H1 (cell line): Measurements from ENCODE around the gene SLC19A1. TPM values are rescaled to one million over a fixed set of nuclear protein-coding genes. Genes with fewer than 3 reads are reported as not detected.
A peak's percentile ranks its signal among the peaks of the same experiment; 100 is the strongest.

Experiments
- CTCF ChIA-PET: fragments of 300-600 bp; sonication (Branson Sonifier 250); formaldehyde crosslinking; loops from one replicate; lab custom pipeline; 2021; ENCODE audit not compliant: partially characterized antibody; lab: Charles Lee
- POLR2A ChIA-PET: fragments of 300-600 bp; sonication (Branson Sonifier 250); formaldehyde crosslinking; loops from one replicate; lab custom pipeline; 2021; ENCODE audit warnings: inconsistent platforms; ENCODE audit not compliant: partially characterized antibody; lab: Charles Lee
- DNase-seq, 2 experiments: peaks; one replicate each; pipeline versions ENCODE4 v3.0.0 to v3.0.0-alpha.2; 2010 to 2022; ENCODE audit warnings: low spot score in 2 of 2, low read depth in 1 of 2, mixed read lengths in 1 of 2
- FAIRE-seq: peaks from 2 replicates; lab custom pipeline; 2011; peaks lifted over from hg19 to GRCh38; lab: Jason Lieb, UNC
- H2AFZ ChIP-seq: 2 replicates; pipeline ENCODE4 v1.8.1; 2012; ENCODE audit warnings: low read length, inconsistent platforms
- H2AK5ac ChIP-seq: 2 replicates; pipeline ENCODE4 v1.6.1; 2013; ENCODE audit warnings: low read depth, low read length
- H2BK120ac ChIP-seq: replicated peaks from 2 replicates; pipeline ENCODE3; 2013; ENCODE audit warnings: low read depth, low read length, inconsistent platforms
- H2BK12ac ChIP-seq: 2 replicates; pipeline ENCODE4 v1.6.1; 2013; ENCODE audit warnings: low read depth, low read length
- H2BK15ac ChIP-seq: 2 replicates; pipeline ENCODE4 v1.6.1; 2013; ENCODE audit warnings: low read length
- H2BK20ac ChIP-seq: 2 replicates; pipeline ENCODE4 v1.6.1; 2013; ENCODE audit warnings: low read length
- H2BK5ac ChIP-seq: 2 replicates; pipeline ENCODE4 v1.6.1; 2013; ENCODE audit warnings: low read depth, low read length
- H3K14ac ChIP-seq: 2 replicates; pipeline ENCODE4 v1.6.1; 2013; ENCODE audit warnings: inconsistent platforms; ENCODE audit not compliant: insufficient read length
- H3K18ac ChIP-seq: 2 replicates; pipeline ENCODE4 v1.6.1; 2013; ENCODE audit warnings: low read length; ENCODE audit errors: extremely low read depth
- H3K23ac ChIP-seq: 2 replicates; pipeline ENCODE4 v1.6.1; 2013; ENCODE audit warnings: inconsistent platforms; ENCODE audit not compliant: insufficient read length
- H3K23me2 ChIP-seq: 2 replicates; pipeline ENCODE4 v1.6.1; 2013; ENCODE audit warnings: low read depth, low read length
- H3K27ac ChIP-seq: 2 replicates; pipeline ENCODE4 v1.6.1; 2011; ENCODE audit warnings: low read depth, low read length, inconsistent platforms
- H3K27me3 ChIP-seq, 4 experiments: replicated peaks in 1 of 4; 1 replicate in 1 of 4; 2 replicates in 3 of 4; pipeline versions ENCODE4 v1.6.1 to v1.8.1; 2011 to 2013; ENCODE audit warnings: low read length in 3 of 4, mild to moderate bottlenecking in 3 of 4, inconsistent platforms in 2 of 4, mixed read lengths in 2 of 4, moderate library complexity in 1 of 4; ENCODE audit not compliant: control insufficient read depth in 3 of 4, insufficient read depth in 3 of 4; ENCODE audit errors: extremely low read depth in 1 of 4
- H3K36me3 ChIP-seq, 4 experiments: 2 replicates each; pipeline versions ENCODE4 v1.6.1 to v1.8.1; 2011 to 2013; ENCODE audit warnings: mild to moderate bottlenecking in 4 of 4, low read length in 3 of 4, moderate library complexity in 2 of 4, control low read depth in 1 of 4, inconsistent platforms in 1 of 4; ENCODE audit not compliant: insufficient read depth in 4 of 4, control insufficient read depth in 2 of 4
- H3K4ac ChIP-seq: replicated peaks from 2 replicates; pipeline ENCODE3; 2013; ENCODE audit warnings: low read length, low read depth, mixed read lengths, inconsistent platforms; ENCODE audit not compliant: insufficient read length
- H3K4me1 ChIP-seq, 4 experiments: replicated peaks in 1 of 4; 1 replicate in 1 of 4; 2 replicates in 3 of 4; pipeline versions ENCODE4 v1.6.1 to v1.8.1; 2011 to 2013; ENCODE audit warnings: low read length in 3 of 4, inconsistent platforms in 2 of 4, mixed read lengths in 1 of 4; ENCODE audit not compliant: insufficient read depth in 4 of 4, control insufficient read depth in 3 of 4
- H3K4me2 ChIP-seq, 2 experiments: 2 replicates each; pipeline versions ENCODE4 v1.6.1 to v1.8.1; 2011 to 2013; ENCODE audit warnings: low read depth in 2 of 2, low read length in 2 of 2, control low read depth in 1 of 2, inconsistent platforms in 1 of 2, mild to moderate bottlenecking in 1 of 2; ENCODE audit not compliant: insufficient read depth in 1 of 2
- H3K4me3 ChIP-seq, 4 experiments: fragments of 200-600, 300-600 bp in 1 of 4; sonication (generic), shearing (Covaris generic), sonication (Bioruptor Twin) in 1 of 4; 2 replicates each; pipeline versions ENCODE4 v1.5.1 to v1.8.1; 2011 to 2016; ENCODE audit warnings: low read length in 4 of 4, low read depth in 3 of 4, control low read depth in 2 of 4, inconsistent platforms in 2 of 4, mild to moderate bottlenecking in 2 of 4, mixed read lengths in 1 of 4, moderate library complexity in 1 of 4; ENCODE audit not compliant: insufficient read depth in 2 of 4; ENCODE audit errors: extremely low read depth in 1 of 4
- H3K56ac ChIP-seq: replicated peaks from 2 replicates; pipeline ENCODE3; 2013; ENCODE audit warnings: low read depth, mild to moderate bottlenecking, mixed read lengths, low read length, inconsistent platforms; ENCODE audit not compliant: insufficient read length
- H3K79me1 ChIP-seq: 2 replicates; pipeline ENCODE4 v1.6.1; 2013; ENCODE audit warnings: low read depth, low read length, control low read depth
- H3K79me2 ChIP-seq, 2 experiments: 2 replicates each; pipeline versions ENCODE4 v1.6.1 to v1.8.1; 2012 to 2013; ENCODE audit warnings: low read length in 2 of 2, mild to moderate bottlenecking in 2 of 2, inconsistent platforms in 1 of 2; ENCODE audit not compliant: insufficient read depth in 2 of 2, control insufficient read depth in 1 of 2
- H3K9ac ChIP-seq, 4 experiments: replicated peaks in 1 of 4; 1 replicate in 1 of 4; 2 replicates in 3 of 4; pipeline versions ENCODE4 v1.6.1 to v1.8.1; 2011 to 2013; ENCODE audit warnings: low read depth in 3 of 4, low read length in 3 of 4, control low read depth in 2 of 4, mild to moderate bottlenecking in 2 of 4, moderate library complexity in 2 of 4, inconsistent platforms in 1 of 4; ENCODE audit errors: extremely low read depth in 1 of 4
- H3K9me3 ChIP-seq, 2 experiments: 2 replicates each; pipeline versions ENCODE4 v1.6.1 to v1.8.1; 2012 to 2013; ENCODE audit warnings: mild to moderate bottlenecking in 2 of 2, moderate library complexity in 2 of 2, control low read depth in 1 of 2, inconsistent platforms in 1 of 2, low read depth in 1 of 2, low read length in 1 of 2, mixed read lengths in 1 of 2; ENCODE audit not compliant: insufficient read depth in 2 of 2
- H4K20me1 ChIP-seq, 2 experiments: replicated peaks in 1 of 2; 2 replicates each; pipeline versions ENCODE3 to v1.8.1; 2011 to 2013; ENCODE audit warnings: inconsistent platforms in 2 of 2, low read length in 2 of 2, mild to moderate bottlenecking in 1 of 2; ENCODE audit not compliant: insufficient read depth in 2 of 2, control insufficient read depth in 1 of 2
- H4K5ac ChIP-seq: 2 replicates; pipeline ENCODE4 v1.6.1; 2013; ENCODE audit warnings: low read length, low read depth, mixed read lengths, inconsistent platforms; ENCODE audit not compliant: insufficient read length
- H4K8ac ChIP-seq: 2 replicates; pipeline ENCODE4 v1.8.0; 2013; ENCODE audit warnings: mild to moderate bottlenecking, moderate library complexity, low read length, inconsistent platforms; ENCODE audit not compliant: insufficient read depth; ENCODE audit errors: extremely low read depth
- H4K91ac ChIP-seq: replicated peaks from 2 replicates; pipeline ENCODE3; 2013; ENCODE audit warnings: low read length, mixed read lengths, inconsistent platforms; ENCODE audit not compliant: insufficient read length
- BACH1 ChIP-seq: IDR thresholded peaks from 2 replicates; pipeline ENCODE4 v1.6.1; 2012; ENCODE audit warnings: low read length, improper control_type of control experiment
- CBX5 ChIP-seq: fragments of 300-800, 300-1000 bp; sonication (generic); IDR thresholded peaks from 2 replicates; pipeline ENCODE4 v1.7.1; 2016; ENCODE audit warnings: antibody characterized with exemption, low read length, low read depth
- EZH2 ChIP-seq: fragments of 200-600 bp; sonication (generic); IDR thresholded peaks from 2 replicates; pipeline ENCODE4 v1.7.1; 2012; ENCODE audit warnings: low read depth, mild to moderate bottlenecking, moderate library complexity, low read length, inconsistent platforms; ENCODE audit not compliant: severe bottlenecking
- GABPA ChIP-seq: IDR thresholded peaks from 2 replicates; pipeline ENCODE4 v1.6.1; 2011; ENCODE audit warnings: mild to moderate bottlenecking, low read length, moderate library complexity, borderline replicate concordance; ENCODE audit not compliant: insufficient read depth
- HDAC2 ChIP-seq, 2 experiments: fragments of 300-600 bp in 1 of 2; sonication (generic) in 1 of 2; IDR thresholded peaks; 2 replicates each; pipeline ENCODE4 v1.6.1; 2011 to 2012; ENCODE audit warnings: low read depth in 2 of 2, low read length in 2 of 2, mild to moderate bottlenecking in 2 of 2, moderate library complexity in 2 of 2, borderline replicate concordance in 1 of 2, inconsistent platforms in 1 of 2
- KDM1A ChIP-seq: fragments of 200-600, 300-600 bp; sonication (generic); IDR thresholded peaks from 2 replicates; pipeline ENCODE4 v1.7.1; 2016; ENCODE audit warnings: mild to moderate bottlenecking, low read length, borderline replicate concordance
- POLR2A ChIP-seq, 2 experiments: IDR thresholded peaks; 1 replicate in 1 of 2; 2 replicates in 1 of 2; pipeline ENCODE4 v1.6.1; 2011; ENCODE audit warnings: low read depth in 2 of 2, low read length in 2 of 2, mild to moderate bottlenecking in 2 of 2; ENCODE audit errors: control extremely low read depth in 1 of 2
- POU5F1 ChIP-seq: IDR thresholded peaks from 2 replicates; pipeline ENCODE4 v1.6.1; 2011; ENCODE audit warnings: low read depth, mild to moderate bottlenecking, low read length, moderate library complexity
- RFX5 ChIP-seq: IDR thresholded peaks from 2 replicates; pipeline ENCODE4 v1.6.1; 2011; ENCODE audit warnings: low read depth, low read length, improper control_type of control experiment, borderline replicate concordance
- SIRT6 ChIP-seq: IDR thresholded peaks from one replicate; pipeline ENCODE4 v1.7.1; 2012; ENCODE audit warnings: low read length, inconsistent platforms
- SP1 ChIP-seq: IDR thresholded peaks from 2 replicates; pipeline ENCODE4 v1.6.1; 2011; ENCODE audit warnings: low read depth, low read length
- YY1 ChIP-seq: IDR thresholded peaks from 2 replicates; pipeline ENCODE4 v1.6.1; 2011; ENCODE audit warnings: low read depth, mild to moderate bottlenecking, low read length
- WGBS, 2 experiments: shearing (Covaris generic) in 1 of 2; methylation state at CpG; one replicate each; pipeline versions ENCODE4 v1.1.6 to v1.1.7; 2013 to 2015; ENCODE audit warnings: low lambda C conversion rate in 2 of 2, mixed read lengths in 2 of 2, inconsistent platforms in 1 of 2, low coverage in 1 of 2, missing lambda C conversion rate in 1 of 2; ENCODE audit not compliant: insufficient replicate concordance in 2 of 2, insufficient coverage in 1 of 2, insufficient read length in 1 of 2; ENCODE audit errors: extremely low coverage in 1 of 2, missing lambda C conversion rate in 1 of 2; 5-methylcytosine and 5-hydroxymethylcytosine counted together
- polyA plus RNA-seq, 7 experiments: library from polyadenylated mRNA; depleted of rRNA in 3 of 7; stranded (reverse) in 5 of 7; unstranded in 2 of 7; fragments of >200 nt in 5 of 7; fragments of 200-250 nt in 2 of 7; gene quantifications; 1 replicate in 5 of 7; 2 replicates in 1 of 7; 4 replicates in 1 of 7; pipeline versions ENCODE4 v1.2.1 to v1.2.3, GENCODE V29; 2011 to 2013; ENCODE audit warnings: missing spikeins in 2 of 7, mixed read lengths in 2 of 7
- total RNA-seq: library from RNA; stranded (reverse); fragmentation: NEBNext Ultra II Directional; extraction: Animal tissue kit (Norgen Biotek cat#: 25700); gene quantifications from 2 replicates; pipeline ENCODE4 v1.2.1, GENCODE V29; 2021
- TF ChIP-seq, protein P1 (sequence below): IDR thresholded peaks from 2 replicates; pipeline ENCODE4 v1.6.1; 2012; ENCODE audit warnings: inconsistent platforms

SLC19A1 gene
- total and polyA plus RNA-seq, 2 of the 8 experiments (the other 6 are each of a cell fraction or from before 2014, with no cell fraction given) = 31.6 to 43.8 TPM

- 0 out of 4 replicates have a peak, but pooled peaks cover 0 to 3% of the 10 kb centered on the region in 2 experiments for H3K79me2 ChIP-seq
- no peak overlapping the region for H3K27ac ChIP-seq
- ChIA-PET CTCF (interaction anchor here (0.6 to 0.9 kb wide), 2 partner anchors 36 to 107 kb away, joined by 3 to 4 read pairs; no protein-coding TSS in a partner anchor), POLR2A (no interaction called here)
- H3K27me3 ChIP-seq = peaks cover 0 to 19% (median 14%) of the 10 kb centered on the region in 4 experiments; a peak in 5 of 7 replicates
- no peak overlapping the region for H4K5ac ChIP-seq
- 0 out of 7 replicates have a peak, but pooled peaks cover 0 to 3% (median 0%) of the 10 kb centered on the region in 4 experiments for H3K4me1 ChIP-seq
- H2AFZ ChIP-seq = no peak overlapping the region
- H4K20me1 ChIP-seq = peaks cover 0 to 11% of the 10 kb centered on the region in 2 experiments
- H3K23me2 ChIP-seq = peaks cover 10% of the 10 kb centered on the region
- H2BK12ac ChIP-seq = peak overlapping the region; percentile 94; the same call in 1 of the 2 replicates
- no peak overlapping the region for H3K14ac ChIP-seq
- no peaks in the 10 kb centered on the region; the same call in 1 of the 2 replicates for H3K79me1 ChIP-seq
- H3K9me3 ChIP-seq = peaks cover 14 to 27% of the 10 kb centered on the region in 2 experiments
- H3K4me3 ChIP-seq = peak overlapping the region in 1 of 4 experiments; percentile 1; a peak in 1 of 8 replicates
- no peaks in the 10 kb centered on the region; a peak in 2 of 8 replicates for H3K36me3 ChIP-seq
- no peak overlapping the region for H4K8ac ChIP-seq
- no peak overlapping the region for H2BK120ac ChIP-seq
- peak overlapping the region; percentile 66 for H2BK15ac ChIP-seq
- peak overlapping the region; percentile 8 for H3K4ac ChIP-seq
- peak overlapping the region; percentile 62 for H3K56ac ChIP-seq
- H3K4me2 ChIP-seq = peak overlapping the region in 1 of 2 experiments; percentile 75; a peak in 1 of 4 replicates
- 92% methylated on average over 9 of the region's 9 CpGs; no CpG with 5 or more reads in 1 of the 2 experiments for WGBS, 2 experiments
- H2BK20ac ChIP-seq = no peak overlapping the region; the same call in 1 of the 2 replicates
- DNase-seq (no peak), FAIRE-seq (no peak)
- H3K9ac ChIP-seq = no peak overlapping the region
- H2AK5ac ChIP-seq = peak overlapping the region; percentile 98
- no peak overlapping the region for H3K18ac ChIP-seq
- H3K23ac ChIP-seq = no peak overlapping the region
- peak overlapping the region; percentile 80 for H4K91ac ChIP-seq
- peak overlapping the region; percentile 4; the same call in 1 of the 2 replicates for H2BK5ac ChIP-seq
- TF ChIP-seq, protein P1, sequence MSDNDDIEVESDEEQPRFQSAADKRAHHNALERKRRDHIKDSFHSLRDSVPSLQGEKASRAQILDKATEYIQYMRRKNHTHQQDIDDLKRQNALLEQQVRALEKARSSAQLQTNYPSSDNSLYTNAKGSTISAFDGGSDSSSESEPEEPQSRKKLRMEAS = no peak
- TF ChIP-seq CBX5 = no peak
- no peak for TF ChIP-seq POLR2A (IDR thresholded peaks at IDR 0.05; ENCODE audit: control extremely low read depth in 1 of 2, low read depth in 2 of 2, low read length in 2 of 2)
- TF ChIP-seq SP1 = no peak
- TF ChIP-seq YY1 = no peak
- TF ChIP-seq HDAC2 (IDR thresholded peaks at IDR 0.05; ENCODE audit: borderline replicate concordance in 1 of 2, low read depth in 2 of 2, low read length in 2 of 2) = no peak
- TF ChIP-seq RFX5 = no peak
- TF ChIP-seq EZH2 = no peak
- no peak for TF ChIP-seq GABPA
- TF ChIP-seq SIRT6 = no peak
- no peak for TF ChIP-seq POU5F1
- no peak for TF ChIP-seq KDM1A
- no peak for TF ChIP-seq BACH1
These were observed 49.5 kb upstream of the SLC19A1 start for GRCh38 chr21:45591619-45592207.
